Natural killer cell treated with Interleukin-12 subunit alpha and Interleukin-12 subunit beta and Interleukin-15 and Interleukin-18, amount 100 ng/mL, for 72 hours (primary cell): Measurements from ENCODE around the gene SMIM1. TPM values are rescaled to one million over a fixed set of nuclear protein-coding genes. Genes with fewer than 3 reads are reported as not detected.
A peak's percentile ranks its signal among the peaks of the same experiment; 100 is the strongest.
"Not testable (repeated sequence)": the region's sequence is repeated elsewhere in the genome, so short reads cannot be mapped to it uniquely, and the experiment has no call there.

Source experiments
- ATAC-seq, 2 donors: fragments of 150-1000 bp; cut with Tn5 transposase in 1 of 2; sonication (Bioruptor Pico), chemical (Tn5 transposase) in 1 of 2; 2 replicates each; pipeline ENCODE4 v1.10.0; 2021
- DNase-seq: peaks from one replicate; pipeline ENCODE4 v3.0.0; 2022; ENCODE audit warnings: low spot score
- H3K27ac Mint-ChIP-seq, 2 donors: 1 replicate in 1 of 2; 2 replicates in 1 of 2; pipeline ENCODE4 v1.8.0; 2022; ENCODE audit warnings: mixed read lengths in 2 of 2, mild to moderate bottlenecking in 1 of 2, moderate library complexity in 1 of 2
- H3K27me3 Mint-ChIP-seq, 2 donors: 1 replicate in 1 of 2; 2 replicates in 1 of 2; pipeline ENCODE4 v1.8.0; 2022; ENCODE audit warnings: mixed read lengths in 2 of 2
- H3K36me3 Mint-ChIP-seq: one replicate; pipeline ENCODE4 v1.8.0; 2022; ENCODE audit warnings: mixed read lengths
- H3K4me1 Mint-ChIP-seq, 2 donors: 1 replicate in 1 of 2; 2 replicates in 1 of 2; pipeline ENCODE4 v1.8.0; 2022; ENCODE audit warnings: low read depth in 2 of 2, mixed read lengths in 2 of 2, mild to moderate bottlenecking in 1 of 2
- H3K4me3 Mint-ChIP-seq: one replicate; pipeline ENCODE4 v1.8.0; 2022; ENCODE audit warnings: mixed read lengths
- H3K9me3 Mint-ChIP-seq: 2 replicates; pipeline ENCODE4 v1.8.0; 2022; ENCODE audit warnings: mixed read lengths
- total RNA-seq, 2 donors: library from RNA; stranded (reverse); gene quantifications; one replicate each; pipeline ENCODE4 v1.2.3, GENCODE V29; 2022

SMIM1 gene
- total RNA-seq, 2 donors from 2014 or later: not detected

- ATAC-seq: peak; percentile 100
- H3K4me1 Mint-ChIP-seq: peaks cover 26 to 35% of the 10 kb centered on the region in 2 donors
- peak within 1 kb of the TSS; percentile 91 for H3K4me3 Mint-ChIP-seq
- DNase-seq: peak; percentile 95
- H3K27ac Mint-ChIP-seq: peak within 1 kb of the TSS; percentile 88 to 91
- H3K36me3 Mint-ChIP-seq: no peaks in the 10 kb centered on the region
- H3K9me3 Mint-ChIP-seq: peaks cover 3% of the 10 kb centered on the region
- peaks cover 4 to 8% of the 10 kb centered on the region in 2 donors for H3K27me3 Mint-ChIP-seq
These were observed 23.9 kb downstream of the SMIM1 start, which contains the start of gene LRRC47 for GRCh38 chr1:3796215-3797061. TSS of gene LRRC47 (minus strand) at chr1:3796498. CDS start at chr1:3796476, 22 bp downstream.

GRCh38 chr1:3799976-3800685 lies 27.6 kb downstream of the SMIM1 start:
- Mint-ChIP-seq H3K36me3 (no peaks in the 10 kb centered on the region), H3K27ac (no peak overlapping the region), H3K9me3 (peaks cover 3% of the 10 kb centered on the region), H3K4me3 (no peak overlapping the region), H3K4me1 (peaks cover 15 to 17% of the 10 kb centered on the region in 2 donors), H3K27me3 (peaks cover 21% of the 10 kb centered on the region in 2 donors)
- DNase-seq (no peak), ATAC-seq (no peak)

DNA sequence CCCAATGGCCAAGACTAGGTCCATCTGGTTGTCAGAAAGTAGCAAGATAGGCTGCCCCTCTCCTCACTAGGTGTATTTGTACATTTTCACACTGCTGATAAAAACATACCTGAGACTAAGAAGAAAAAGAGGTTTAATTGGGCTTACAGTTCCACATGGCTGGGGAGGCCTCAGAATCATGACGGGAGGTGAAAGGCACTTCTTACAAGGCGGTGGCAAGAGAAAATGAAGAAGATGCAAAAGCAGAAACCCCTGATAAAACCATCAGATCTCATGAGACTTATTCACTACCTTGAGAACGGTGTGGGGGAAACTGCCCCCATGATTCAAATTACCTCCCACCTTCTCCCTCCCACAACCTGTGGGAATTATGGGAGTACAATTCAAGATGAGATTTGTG lies 28.2 kb downstream of the SMIM1 start:
- H3K9me3 Mint-ChIP-seq, H3K27ac Mint-ChIP-seq, H3K36me3 Mint-ChIP-seq, DNase-seq, H3K4me3 Mint-ChIP-seq, ATAC-seq: not testable (repeated sequence)
- Mint-ChIP-seq H3K27me3 (peaks cover 21 to 28% of the 10 kb centered on the region in 2 donors), H3K4me1 (peaks cover 11 to 12% of the 10 kb centered on the region in 2 donors)

GRCh38 chr1:3803905-3804626 lies 31.5 kb downstream of the SMIM1 start:
- no peak for ATAC-seq
- H3K4me1 Mint-ChIP-seq: peaks cover 3 to 5% of the 10 kb centered on the region in 2 donors
- no peaks in the 10 kb centered on the region for H3K9me3 Mint-ChIP-seq
- no peak overlapping the region for H3K27ac Mint-ChIP-seq
- H3K4me3 Mint-ChIP-seq: no peak overlapping the region
- H3K27me3 Mint-ChIP-seq: peaks cover 24 to 33% of the 10 kb centered on the region in 2 donors
- no peak for DNase-seq
- no peaks in the 10 kb centered on the region for H3K36me3 Mint-ChIP-seq

GRCh38 chr1:3804627-3804944 lies 32.0 kb downstream of the SMIM1 start:
- not testable (repeated sequence) for ATAC-seq, H3K36me3 Mint-ChIP-seq, H3K27ac Mint-ChIP-seq, H3K4me1 Mint-ChIP-seq, H3K4me3 Mint-ChIP-seq, H3K9me3 Mint-ChIP-seq, DNase-seq
- peaks cover 24 to 33% of the 10 kb centered on the region in 2 donors for H3K27me3 Mint-ChIP-seq

- H3K9me3 Mint-ChIP-seq: no peaks in the 10 kb centered on the region
- H3K27me3 Mint-ChIP-seq: peaks cover 22 to 33% of the 10 kb centered on the region in 2 donors
- no peak for ATAC-seq
- H3K27ac Mint-ChIP-seq: no peak overlapping the region
- no peak overlapping the region for H3K4me3 Mint-ChIP-seq
- DNase-seq: no peak
- H3K36me3 Mint-ChIP-seq: no peaks in the 10 kb centered on the region
- H3K4me1 Mint-ChIP-seq: peaks cover 7 to 10% of the 10 kb centered on the region in 2 donors
These were observed 32.5 kb downstream of the SMIM1 start for GRCh38 chr1:3805038-3805437.

DNA sequence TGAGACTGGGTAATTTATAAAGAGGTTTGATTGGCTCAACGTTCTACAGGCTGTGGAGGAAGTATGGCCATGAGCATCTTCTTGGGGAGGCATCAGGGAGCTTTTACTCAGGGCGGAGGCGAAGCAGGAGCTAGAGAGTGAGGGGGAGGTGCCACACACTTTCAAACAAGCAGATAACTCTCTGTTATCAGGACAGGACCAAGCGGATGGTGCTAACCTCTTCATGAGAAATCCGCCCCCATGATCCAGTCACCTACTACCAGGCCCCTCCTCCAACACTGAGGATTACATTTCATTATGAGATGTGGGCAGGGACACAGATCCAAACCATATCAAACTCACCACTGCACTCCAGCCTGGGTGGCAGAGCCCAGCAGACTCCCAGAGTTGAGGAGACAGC lies 35.2 kb downstream of the SMIM1 start:
- Mint-ChIP-seq H3K4me1 (peaks cover 7 to 13% of the 10 kb centered on the region in 2 donors), H3K27ac (no peak overlapping the region), H3K27me3 (peaks cover 16 to 26% of the 10 kb centered on the region in 2 donors), H3K9me3 (no peaks in the 10 kb centered on the region), H3K4me3 (no peak overlapping the region), H3K36me3 (no peaks in the 10 kb centered on the region)
- no peak for ATAC-seq
- DNase-seq: no peak

- DNase-seq (no peak), ATAC-seq (no peak)
- H3K4me1 Mint-ChIP-seq: peaks cover 7 to 13% of the 10 kb centered on the region in 2 donors
- H3K27ac Mint-ChIP-seq: peak overlapping the region in 1 of 2 donors; percentile 11
- H3K27me3 Mint-ChIP-seq: peaks cover 7 to 16% of the 10 kb centered on the region in 2 donors
- H3K36me3 Mint-ChIP-seq: no peaks in the 10 kb centered on the region
- H3K9me3 Mint-ChIP-seq: no peaks in the 10 kb centered on the region
- H3K4me3 Mint-ChIP-seq: peak overlapping the region; percentile 66
These were observed 37.1 kb downstream of the SMIM1 start for GRCh38 chr1:3809680-3810079.

- Mint-ChIP-seq H3K4me3 (peak overlapping the region; percentile 66), H3K4me1 (peaks cover 7 to 13% of the 10 kb centered on the region in 2 donors), H3K27ac (peak overlapping the region in 1 of 2 donors; percentile 11)
- not testable (repeated sequence) for H3K27me3 Mint-ChIP-seq, DNase-seq, H3K36me3 Mint-ChIP-seq, H3K9me3 Mint-ChIP-seq
- ATAC-seq: peak; percentile 61 to 86
These were observed 37.7 kb downstream of the SMIM1 start for GRCh38 chr1:3810149-3810761.

GRCh38 chr1:3811595-3811911 lies 39.0 kb downstream of the SMIM1 start:
- no peaks in the 10 kb centered on the region for H3K36me3 Mint-ChIP-seq
- H3K27ac Mint-ChIP-seq: no peak overlapping the region
- DNase-seq (no peak), ATAC-seq (no peak)
- H3K4me1 Mint-ChIP-seq: peaks cover 7 to 13% of the 10 kb centered on the region in 2 donors
- H3K4me3 Mint-ChIP-seq: no peak overlapping the region
- H3K27me3 Mint-ChIP-seq: peaks cover 0 to 3% of the 10 kb centered on the region in 2 donors
- no peaks in the 10 kb centered on the region for H3K9me3 Mint-ChIP-seq

DNA sequence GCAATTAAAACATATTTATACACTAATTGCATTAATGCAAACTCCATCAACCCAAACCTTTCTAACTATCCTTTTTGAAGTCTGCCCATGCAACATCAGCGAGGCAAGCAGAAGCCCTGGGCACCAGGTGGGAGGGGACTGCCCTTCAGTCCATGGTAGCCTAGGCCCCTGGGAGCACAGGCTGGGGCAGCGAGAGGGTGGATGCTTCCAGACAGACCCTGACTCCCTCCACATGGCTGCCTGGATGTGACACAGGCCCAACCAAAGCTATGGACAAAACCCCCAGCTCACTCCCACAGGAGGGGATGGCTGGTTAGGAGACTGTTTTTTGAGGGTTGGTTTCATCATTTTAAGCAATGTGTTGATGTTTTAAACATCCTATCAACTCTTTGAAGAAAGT lies 41.5 kb downstream of the SMIM1 start:
- Mint-ChIP-seq H3K4me3 (no peak overlapping the region), H3K27me3 (no peaks in the 10 kb centered on the region), H3K36me3 (no peaks in the 10 kb centered on the region), H3K9me3 (no peaks in the 10 kb centered on the region), H3K4me1 (peaks cover 12 to 13% of the 10 kb centered on the region in 2 donors), H3K27ac (no peak overlapping the region)
- DNase-seq (no peak), ATAC-seq (no peak)

- H3K4me3 Mint-ChIP-seq: no peak overlapping the region
- H3K9me3 Mint-ChIP-seq: no peaks in the 10 kb centered on the region
- ATAC-seq (no peak), DNase-seq (no peak)
- H3K27ac Mint-ChIP-seq: no peak overlapping the region
- H3K36me3 Mint-ChIP-seq: peaks cover 8% of the 10 kb centered on the region
- no peaks in the 10 kb centered on the region for H3K27me3 Mint-ChIP-seq
- H3K4me1 Mint-ChIP-seq: peaks cover 8 to 9% of the 10 kb centered on the region in 2 donors
These were observed 42.4 kb downstream of the SMIM1 start for GRCh38 chr1:3814771-3815561.
